Panc1 (cell line): ENCODE results near the gene RHBDD1. TPM values are rescaled to one million over a fixed set of nuclear protein-coding genes. Genes with fewer than 3 reads are reported as not detected.

Experiments
- ATAC-seq: fragments of 200-7000 bp; cut with Tn5 transposase; 2 replicates; pipeline ENCODE4 v1.9.1; 2020; ENCODE audit warnings: mild to moderate bottlenecking, moderate library complexity
- BruUV-seq: library from RNA; stranded (reverse); fragments of 400-500 nt; replicated peaks from 2 replicates; lab custom pipeline; 2021; lab: Mats Ljungman, UMichigan
- CTCF ChIA-PET: fragments of 300-600 bp; sonication (Branson Sonifier 250); formaldehyde crosslinking; loops from one replicate; lab custom pipeline; 2022; ENCODE audit warnings: antibody characterized with exemption; lab: Charles Lee
- POLR2A ChIA-PET: fragments of 300-600 bp; sonication (Branson Sonifier 250); formaldehyde crosslinking; loops from one replicate; lab custom pipeline; 2022; ENCODE audit warnings: antibody characterized with exemption; lab: Charles Lee
- DNase-seq: peaks from one replicate; pipeline ENCODE4 v3.0.0-alpha.2; 2010; ENCODE audit warnings: low read depth, low spot score
- H3K27ac ChIP-seq: 2 replicates; pipeline ENCODE4 v1.5.1; 2011; ENCODE audit warnings: mild to moderate bottlenecking, low read length, inconsistent platforms
- H3K27me3 ChIP-seq: fragments of 200-500 bp; sonication (Bioruptor generic); 2 replicates; pipeline ENCODE4 v1.6.0; 2014; ENCODE audit warnings: low read length, inconsistent platforms; ENCODE audit not compliant: control insufficient read depth, insufficient read depth
- H3K36me3 ChIP-seq: fragments of 200-500 bp; sonication (Bioruptor generic); 2 replicates; pipeline ENCODE4 v1.5.1; 2014; ENCODE audit warnings: inconsistent platforms, mild to moderate bottlenecking, low read length, moderate library complexity; ENCODE audit not compliant: control insufficient read depth, insufficient read depth
- H3K4me1 ChIP-seq: 2 replicates; pipeline ENCODE4 v1.5.1; 2011; ENCODE audit warnings: inconsistent platforms, mild to moderate bottlenecking, low read length, moderate library complexity; ENCODE audit not compliant: control insufficient read depth, insufficient read depth
- H3K4me3 ChIP-seq, 2 experiments: 2 replicates each; pipeline ENCODE4 v1.5.1; 2011 to 2012; ENCODE audit warnings: low read depth in 2 of 2, low read length in 2 of 2, mild to moderate bottlenecking in 2 of 2, inconsistent platforms in 1 of 2, moderate library complexity in 1 of 2
- H3K9me3 ChIP-seq: fragments of 200-500 bp; sonication (Bioruptor generic); 2 replicates; pipeline ENCODE4 v1.5.1; 2014; ENCODE audit warnings: low read depth, mild to moderate bottlenecking, inconsistent platforms, low read length, moderate library complexity; ENCODE audit not compliant: control insufficient read depth, insufficient read depth
- POLR2AphosphoS5 ChIP-seq: IDR thresholded peaks from 2 replicates; pipeline ENCODE4 v1.6.1; 2012; ENCODE audit warnings: mild to moderate bottlenecking, low read depth, low read length, moderate library complexity
- SIN3A ChIP-seq: IDR thresholded peaks from 2 replicates; pipeline ENCODE4 v1.6.1; 2012; ENCODE audit warnings: low read depth, mild to moderate bottlenecking, low read length, moderate library complexity, borderline replicate concordance; ENCODE audit not compliant: insufficient read depth
- TCF7L2 ChIP-seq: IDR thresholded peaks from 2 replicates; pipeline ENCODE4 v1.6.1; 2011; ENCODE audit warnings: mild to moderate bottlenecking, low read depth, low read length, inconsistent platforms
- in situ Hi-C: cut with HindIII; loops from 2 replicates; pipeline ENCODE4 v1.10.0; 2016; ENCODE audit warnings: low sequenced_read_pairs, low pct_unique_long_range_greater_than_20kb
- intact Hi-C: fragments of 100-400 bp; cut with micrococcal nuclease; formaldehyde crosslinking; loops from one replicate; pipeline ENCODE4 v1.10.0; 2022; ENCODE audit not compliant: unreplicated experiment
- total RNA-seq: library from RNA; stranded (reverse); gene quantifications from one replicate; pipeline ENCODE4 v1.2.1, GENCODE V29; 2021; ENCODE audit not compliant: unreplicated experiment
- TF ChIP-seq, protein P1 (sequence below): fragments of 450-650 bp; IDR thresholded peaks from 2 replicates; pipeline ENCODE4 v1.5.1; 2017; ENCODE audit warnings: mild to moderate bottlenecking
- TF ChIP-seq, protein P2 (sequence below), 2 experiments: IDR thresholded peaks; 2 replicates each; pipeline ENCODE4 v1.6.1; 2011 to 2012; ENCODE audit warnings: low read depth in 2 of 2, control low read depth in 1 of 2, low read length in 1 of 2, mild to moderate bottlenecking in 1 of 2, moderate library complexity in 1 of 2; ENCODE audit not compliant: insufficient read depth in 1 of 2

Gene RHBDD1
- total RNA-seq, 1 experiment from 2014 or later: 25.3 TPM

DNA sequence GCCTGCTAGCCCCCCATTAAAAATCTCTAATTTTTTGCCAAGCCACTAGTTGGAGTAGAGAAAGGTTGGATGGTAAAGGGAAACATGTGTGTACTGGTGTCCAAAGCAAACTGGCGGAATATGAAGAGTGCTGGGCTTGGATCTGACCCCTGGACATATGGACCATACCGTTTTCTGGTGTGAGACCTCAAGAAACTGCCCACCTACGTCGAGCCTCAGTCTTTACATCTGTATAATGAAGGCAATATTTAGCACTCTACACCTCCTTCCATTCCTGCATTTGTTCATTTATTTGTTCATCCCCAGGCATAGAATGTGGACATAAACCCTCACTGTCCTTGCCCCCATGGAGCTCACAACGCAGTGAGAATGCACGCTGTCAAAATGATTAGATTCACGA lies 142.4 kb downstream of the RHBDD1 start:
- no peaks in the 10 kb centered on the region for H3K36me3 ChIP-seq
- no peaks in the 10 kb centered on the region for H3K9me3 ChIP-seq
- no peak for ATAC-seq
- ChIA-PET CTCF (no interaction called here), POLR2A (no interaction called here)
- intact Hi-C loops: no loop called here
- H3K4me1 ChIP-seq: no peaks in the 10 kb centered on the region
- no peaks in the 10 kb centered on the region for H3K27me3 ChIP-seq
- in situ Hi-C loops: no loop called here
- TF ChIP-seq TCF7L2 (no peak), POLR2AphosphoS5 (no peak), SIN3A (no peak)
- TF ChIP-seq, protein P1, sequence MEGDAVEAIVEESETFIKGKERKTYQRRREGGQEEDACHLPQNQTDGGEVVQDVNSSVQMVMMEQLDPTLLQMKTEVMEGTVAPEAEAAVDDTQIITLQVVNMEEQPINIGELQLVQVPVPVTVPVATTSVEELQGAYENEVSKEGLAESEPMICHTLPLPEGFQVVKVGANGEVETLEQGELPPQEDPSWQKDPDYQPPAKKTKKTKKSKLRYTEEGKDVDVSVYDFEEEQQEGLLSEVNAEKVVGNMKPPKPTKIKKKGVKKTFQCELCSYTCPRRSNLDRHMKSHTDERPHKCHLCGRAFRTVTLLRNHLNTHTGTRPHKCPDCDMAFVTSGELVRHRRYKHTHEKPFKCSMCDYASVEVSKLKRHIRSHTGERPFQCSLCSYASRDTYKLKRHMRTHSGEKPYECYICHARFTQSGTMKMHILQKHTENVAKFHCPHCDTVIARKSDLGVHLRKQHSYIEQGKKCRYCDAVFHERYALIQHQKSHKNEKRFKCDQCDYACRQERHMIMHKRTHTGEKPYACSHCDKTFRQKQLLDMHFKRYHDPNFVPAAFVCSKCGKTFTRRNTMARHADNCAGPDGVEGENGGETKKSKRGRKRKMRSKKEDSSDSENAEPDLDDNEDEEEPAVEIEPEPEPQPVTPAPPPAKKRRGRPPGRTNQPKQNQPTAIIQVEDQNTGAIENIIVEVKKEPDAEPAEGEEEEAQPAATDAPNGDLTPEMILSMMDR: no peak
- TF ChIP-seq, protein P2, sequence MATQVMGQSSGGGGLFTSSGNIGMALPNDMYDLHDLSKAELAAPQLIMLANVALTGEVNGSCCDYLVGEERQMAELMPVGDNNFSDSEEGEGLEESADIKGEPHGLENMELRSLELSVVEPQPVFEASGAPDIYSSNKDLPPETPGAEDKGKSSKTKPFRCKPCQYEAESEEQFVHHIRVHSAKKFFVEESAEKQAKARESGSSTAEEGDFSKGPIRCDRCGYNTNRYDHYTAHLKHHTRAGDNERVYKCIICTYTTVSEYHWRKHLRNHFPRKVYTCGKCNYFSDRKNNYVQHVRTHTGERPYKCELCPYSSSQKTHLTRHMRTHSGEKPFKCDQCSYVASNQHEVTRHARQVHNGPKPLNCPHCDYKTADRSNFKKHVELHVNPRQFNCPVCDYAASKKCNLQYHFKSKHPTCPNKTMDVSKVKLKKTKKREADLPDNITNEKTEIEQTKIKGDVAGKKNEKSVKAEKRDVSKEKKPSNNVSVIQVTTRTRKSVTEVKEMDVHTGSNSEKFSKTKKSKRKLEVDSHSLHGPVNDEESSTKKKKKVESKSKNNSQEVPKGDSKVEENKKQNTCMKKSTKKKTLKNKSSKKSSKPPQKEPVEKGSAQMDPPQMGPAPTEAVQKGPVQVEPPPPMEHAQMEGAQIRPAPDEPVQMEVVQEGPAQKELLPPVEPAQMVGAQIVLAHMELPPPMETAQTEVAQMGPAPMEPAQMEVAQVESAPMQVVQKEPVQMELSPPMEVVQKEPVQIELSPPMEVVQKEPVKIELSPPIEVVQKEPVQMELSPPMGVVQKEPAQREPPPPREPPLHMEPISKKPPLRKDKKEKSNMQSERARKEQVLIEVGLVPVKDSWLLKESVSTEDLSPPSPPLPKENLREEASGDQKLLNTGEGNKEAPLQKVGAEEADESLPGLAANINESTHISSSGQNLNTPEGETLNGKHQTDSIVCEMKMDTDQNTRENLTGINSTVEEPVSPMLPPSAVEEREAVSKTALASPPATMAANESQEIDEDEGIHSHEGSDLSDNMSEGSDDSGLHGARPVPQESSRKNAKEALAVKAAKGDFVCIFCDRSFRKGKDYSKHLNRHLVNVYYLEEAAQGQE (IDR thresholded peaks at IDR 0.05; ENCODE audit: insufficient read depth in 1 of 2, low read depth in 2 of 2, low read length in 1 of 2): no peak
- DNase-seq: no peak
- no peak overlapping the region for H3K27ac ChIP-seq
- no TSS peak for BruUV-seq
- H3K4me3 ChIP-seq: no peak overlapping the region

DNA sequence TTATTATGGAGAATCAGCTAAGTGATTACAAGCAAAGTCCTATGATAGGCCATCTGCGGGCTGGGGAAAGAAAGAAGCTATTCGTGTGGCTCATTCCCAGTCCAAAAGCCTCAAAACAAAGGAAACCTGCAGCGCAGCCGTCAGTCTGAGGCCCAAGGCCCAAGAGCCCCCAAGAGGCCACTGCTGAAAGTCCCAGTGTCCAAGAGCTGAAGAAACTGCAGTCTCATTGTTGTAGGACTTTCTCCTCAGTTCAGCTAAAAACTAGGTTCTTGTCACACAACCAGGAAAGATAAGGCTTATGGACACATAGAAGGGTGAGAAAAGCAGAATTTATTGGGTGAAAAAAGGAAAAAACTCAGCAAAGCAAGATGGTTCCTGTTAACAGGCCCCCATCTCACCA lies 143.2 kb downstream of the RHBDD1 start:
- ATAC-seq: no peak
- Histone ChIP-seq H3K9me3 (no peaks in the 10 kb centered on the region), H3K27ac (no peak overlapping the region), H3K27me3 (no peaks in the 10 kb centered on the region), H3K4me3 (no peak overlapping the region), H3K36me3 (no peaks in the 10 kb centered on the region), H3K4me1 (no peaks in the 10 kb centered on the region)
- intact Hi-C loops: no loop called here
- BruUV-seq: no TSS peak
- DNase-seq: no peak
- TF ChIP-seq POLR2AphosphoS5 (no peak), SIN3A (no peak), TCF7L2 (no peak)
- TF ChIP-seq, protein P1: no peak
- TF ChIP-seq, protein P2 (IDR thresholded peaks at IDR 0.05; ENCODE audit: insufficient read depth in 1 of 2, low read depth in 2 of 2, low read length in 1 of 2): no peak
- CTCF ChIA-PET: no interaction called here
- in situ Hi-C loops: no loop called here
- POLR2A ChIA-PET: no interaction called here
